DND-41 (cell line): ENCODE results near the gene AP1G2.

Experiments used
- EZH2 ChIP-seq: IDR thresholded peaks from 3 replicates; pipeline ENCODE4 v1.6.1; 2012; ENCODE audit warnings: borderline replicate concordance, low read depth, mild to moderate bottlenecking, moderate library complexity, low read length, inconsistent platforms; ENCODE audit not compliant: severe bottlenecking
- TF ChIP-seq, protein P1 (sequence below): IDR thresholded peaks from 2 replicates; pipeline ENCODE4 v1.5.1; 2012; ENCODE audit warnings: borderline replicate concordance, low read length, moderate library complexity, mild to moderate bottlenecking; ENCODE audit not compliant: poor library complexity, severe bottlenecking; ENCODE audit errors: extremely low read depth

- TF ChIP-seq, protein P1, sequence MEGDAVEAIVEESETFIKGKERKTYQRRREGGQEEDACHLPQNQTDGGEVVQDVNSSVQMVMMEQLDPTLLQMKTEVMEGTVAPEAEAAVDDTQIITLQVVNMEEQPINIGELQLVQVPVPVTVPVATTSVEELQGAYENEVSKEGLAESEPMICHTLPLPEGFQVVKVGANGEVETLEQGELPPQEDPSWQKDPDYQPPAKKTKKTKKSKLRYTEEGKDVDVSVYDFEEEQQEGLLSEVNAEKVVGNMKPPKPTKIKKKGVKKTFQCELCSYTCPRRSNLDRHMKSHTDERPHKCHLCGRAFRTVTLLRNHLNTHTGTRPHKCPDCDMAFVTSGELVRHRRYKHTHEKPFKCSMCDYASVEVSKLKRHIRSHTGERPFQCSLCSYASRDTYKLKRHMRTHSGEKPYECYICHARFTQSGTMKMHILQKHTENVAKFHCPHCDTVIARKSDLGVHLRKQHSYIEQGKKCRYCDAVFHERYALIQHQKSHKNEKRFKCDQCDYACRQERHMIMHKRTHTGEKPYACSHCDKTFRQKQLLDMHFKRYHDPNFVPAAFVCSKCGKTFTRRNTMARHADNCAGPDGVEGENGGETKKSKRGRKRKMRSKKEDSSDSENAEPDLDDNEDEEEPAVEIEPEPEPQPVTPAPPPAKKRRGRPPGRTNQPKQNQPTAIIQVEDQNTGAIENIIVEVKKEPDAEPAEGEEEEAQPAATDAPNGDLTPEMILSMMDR, result no peak
- TF ChIP-seq EZH2, result no peak
Observed at GRCh38 chr14:23578560-23579310, 11.1 kb upstream of the AP1G2 start, which contains the start of gene JPH4.
